Mucosa of stomach (tissue), 1 donor: ENCODE data around the gene COQ8A.

Experiments
- H3K27me3 ChIP-seq: one replicate; pipeline ENCODE4 v1.7.0; 2013; ENCODE audit warnings: mild to moderate bottlenecking, low read length; ENCODE audit not compliant: control insufficient read depth, insufficient read depth
- H3K36me3 ChIP-seq: one replicate; pipeline ENCODE4 v1.7.0; 2013; ENCODE audit warnings: low read length; ENCODE audit not compliant: control insufficient read depth, insufficient read depth
- H3K4me1 ChIP-seq: one replicate; pipeline ENCODE4 v1.7.0; 2013; ENCODE audit warnings: mild to moderate bottlenecking, low read length; ENCODE audit not compliant: control insufficient read depth, insufficient read depth
- H3K4me3 ChIP-seq: one replicate; pipeline ENCODE4 v1.7.0; 2013; ENCODE audit warnings: low read length
- H3K9ac ChIP-seq: one replicate; pipeline ENCODE4 v1.7.0; 2013; ENCODE audit warnings: mild to moderate bottlenecking, low read length, moderate library complexity
- H3K9me3 ChIP-seq: one replicate; pipeline ENCODE4 v1.7.0; 2013; ENCODE audit warnings: mild to moderate bottlenecking, low read length, moderate library complexity; ENCODE audit not compliant: control insufficient read depth
- donor health status: Pancreatic carcinoma.

Gene COQ8A

DNA sequence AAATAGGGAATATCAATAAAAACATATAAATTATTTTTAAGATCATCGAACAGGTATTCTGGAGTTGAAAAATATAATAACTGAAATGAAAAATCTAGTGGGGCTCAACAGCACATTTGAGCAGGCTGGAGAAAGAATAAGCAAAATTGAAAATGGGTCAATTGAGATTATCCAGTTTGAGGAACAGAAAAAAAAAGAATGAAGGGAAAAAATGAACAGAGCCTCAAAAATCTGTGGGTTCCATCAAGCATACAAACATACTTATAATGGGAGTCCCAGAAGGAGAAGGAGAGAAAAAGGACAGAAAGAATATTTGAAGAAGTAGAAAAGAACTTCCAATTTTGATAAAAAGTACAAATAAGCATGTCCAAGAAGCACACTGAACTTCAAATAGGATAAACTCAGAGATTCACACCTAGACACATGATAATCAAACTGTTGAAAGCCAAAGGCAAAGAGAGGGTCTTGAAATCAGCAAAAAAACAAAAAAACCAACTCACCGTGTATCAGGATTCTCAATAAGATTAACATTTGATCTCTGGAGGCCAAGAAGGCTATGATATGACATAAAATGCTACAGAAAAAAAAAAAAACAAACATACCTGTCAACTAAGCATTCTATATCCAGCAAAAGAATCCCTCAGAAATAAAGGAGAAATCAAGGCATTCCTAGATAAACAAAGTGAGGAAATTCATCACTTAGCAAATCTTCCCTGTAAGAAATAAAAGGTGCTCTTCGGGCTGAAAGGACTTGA, 5.4 kb upstream of the COQ8A start:
- Histone ChIP-seq H3K9me3 (no peaks in the 10 kb centered on the region), H3K36me3 (no peaks in the 10 kb centered on the region), H3K9ac (no peak overlapping the region), H3K4me3 (no peak overlapping the region), H3K4me1 (peaks cover 12% of the 10 kb centered on the region), H3K27me3 (no peaks in the 10 kb centered on the region)

DNA sequence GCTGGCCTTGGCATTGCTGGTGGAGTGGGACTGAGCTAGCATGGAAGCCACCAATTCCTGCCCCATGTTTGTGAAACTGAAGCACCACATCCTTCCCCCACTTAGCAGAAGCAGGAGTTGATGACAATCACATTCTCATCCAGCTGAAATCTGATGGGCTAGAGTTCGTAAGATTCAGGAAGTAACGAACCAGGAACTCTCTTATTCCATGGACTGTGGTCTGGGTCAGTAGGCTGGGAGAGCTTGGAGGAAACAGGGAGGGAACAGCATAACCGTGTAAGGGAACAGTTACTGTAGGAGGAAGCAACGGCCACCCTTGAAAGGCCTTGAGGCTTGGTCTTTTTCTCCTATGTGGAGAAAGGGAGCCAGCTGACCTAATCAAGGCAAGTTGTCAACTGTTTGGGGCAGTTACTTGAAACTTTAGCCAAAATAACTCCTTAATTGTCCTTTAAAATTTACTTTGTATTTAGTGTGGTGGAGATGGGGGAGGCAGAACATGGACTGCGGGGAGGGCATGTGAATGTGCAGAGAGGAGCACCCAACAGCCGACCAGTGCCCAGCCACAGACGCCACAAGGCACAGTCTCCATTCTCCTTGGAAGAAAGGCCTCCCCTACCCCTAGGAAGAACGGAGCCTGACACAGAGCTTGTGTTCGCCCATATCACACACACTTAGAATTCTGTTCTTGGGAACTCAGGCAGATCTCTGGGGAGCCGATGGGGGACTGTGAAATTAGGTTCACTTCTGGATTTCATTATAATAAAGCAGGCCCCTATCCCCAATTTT, 2.0 kb upstream of the COQ8A start:
- no peak overlapping the region for H3K4me3 ChIP-seq
- H3K4me1 ChIP-seq, result peaks cover 32% of the 10 kb centered on the region
- H3K27me3 ChIP-seq, result no peaks in the 10 kb centered on the region
- H3K9me3 ChIP-seq, result no peaks in the 10 kb centered on the region
- peak overlapping the region; percentile 89 for H3K9ac ChIP-seq
- H3K36me3 ChIP-seq, result no peaks in the 10 kb centered on the region

DNA sequence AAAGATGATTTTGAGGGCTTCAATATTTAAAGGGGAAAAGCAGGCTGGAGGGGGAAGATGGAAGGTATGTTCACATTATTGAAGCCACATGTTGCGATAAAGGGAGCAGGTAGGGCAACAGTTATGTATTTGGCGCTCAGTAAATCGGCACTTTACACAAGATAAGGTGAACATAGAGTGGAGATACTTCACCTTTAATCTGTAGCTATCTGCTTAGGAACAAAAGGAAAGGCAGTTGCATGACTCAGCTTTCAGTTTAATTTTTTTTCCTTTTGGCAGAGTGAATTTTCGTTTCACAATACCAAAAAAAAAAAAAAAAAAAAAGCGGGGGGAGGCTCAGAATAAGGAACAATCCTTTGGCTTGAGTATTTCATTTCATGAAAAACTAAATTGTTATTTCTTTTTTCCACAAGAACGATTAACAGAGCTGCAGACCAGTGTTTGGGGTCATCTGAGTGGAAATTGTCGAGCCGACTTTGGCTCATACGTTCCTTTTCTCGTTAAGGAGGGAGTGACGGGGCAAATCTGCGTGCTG, 1.1 kb upstream of the COQ8A start:
- H3K27me3 ChIP-seq, result no peaks in the 10 kb centered on the region
- H3K36me3 ChIP-seq, result no peaks in the 10 kb centered on the region
- H3K4me1 ChIP-seq, result peaks cover 41% of the 10 kb centered on the region

DNA sequence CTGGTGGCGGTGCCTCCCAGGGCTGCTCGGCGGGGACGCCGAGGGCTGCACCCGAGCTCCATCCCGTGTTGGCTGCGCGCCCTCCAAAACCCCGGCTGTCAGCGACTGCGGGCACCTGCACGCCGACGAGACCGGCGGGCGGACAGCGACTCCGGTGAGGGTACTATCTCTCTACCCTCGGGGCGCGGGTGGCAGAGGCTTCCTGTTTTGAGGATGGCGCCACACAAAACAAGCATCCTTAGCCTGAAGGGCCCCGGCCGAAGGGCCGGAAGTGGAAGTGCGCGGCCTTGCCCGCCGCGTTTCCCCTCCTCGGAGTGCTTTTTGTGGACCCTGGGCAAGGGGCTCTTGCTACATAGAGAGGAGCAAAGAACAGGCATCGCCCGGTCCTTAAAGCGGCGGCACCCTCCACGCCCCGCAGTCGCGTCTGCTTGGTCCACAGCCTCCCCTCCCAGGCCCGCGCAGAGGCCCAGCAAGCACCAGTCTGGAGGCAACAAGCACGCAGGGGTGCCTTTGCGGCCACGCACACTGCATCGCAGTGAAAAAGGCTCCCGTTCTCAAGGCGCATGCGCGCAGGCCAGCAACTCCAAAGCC, 561 bp upstream of the COQ8A start:
- H3K4me1 ChIP-seq, result peaks cover 46% of the 10 kb centered on the region
- peak overlapping the region; percentile 91 for H3K4me3 ChIP-seq
- no peaks in the 10 kb centered on the region for H3K36me3 ChIP-seq
- H3K9ac ChIP-seq, result peak overlapping the region; percentile 89
- no peaks in the 10 kb centered on the region for H3K27me3 ChIP-seq
- H3K9me3 ChIP-seq, result no peaks in the 10 kb centered on the region

More for the DNA sequence above, 1.1 kb upstream of the COQ8A start:
- Histone ChIP-seq H3K9ac (peak overlapping the region; percentile 89), H3K4me3 (peak overlapping the region; percentile 91), H3K9me3 (no peaks in the 10 kb centered on the region)

DNA sequence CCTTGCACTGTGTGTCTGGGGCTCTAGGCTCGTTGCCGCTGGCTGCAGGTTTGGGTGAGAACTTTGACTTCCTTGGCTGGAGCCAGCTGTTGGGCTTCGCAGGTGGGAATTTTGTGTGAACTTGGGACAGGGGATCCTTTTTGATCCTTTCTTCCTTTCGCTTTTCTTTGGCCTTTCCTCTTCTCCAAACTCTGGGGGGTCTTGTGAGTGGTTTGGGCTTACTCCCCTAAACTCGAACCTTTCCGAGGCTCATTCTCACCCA, 643 bp downstream of the COQ8A start:
- no peaks in the 10 kb centered on the region for H3K9me3 ChIP-seq
- H3K4me1 ChIP-seq, result peaks cover 58% of the 10 kb centered on the region
- peak overlapping the region; percentile 34 for H3K4me3 ChIP-seq
- H3K9ac ChIP-seq, result peak overlapping the region; percentile 69
- no peaks in the 10 kb centered on the region for H3K36me3 ChIP-seq
- no peaks in the 10 kb centered on the region for H3K27me3 ChIP-seq

DNA sequence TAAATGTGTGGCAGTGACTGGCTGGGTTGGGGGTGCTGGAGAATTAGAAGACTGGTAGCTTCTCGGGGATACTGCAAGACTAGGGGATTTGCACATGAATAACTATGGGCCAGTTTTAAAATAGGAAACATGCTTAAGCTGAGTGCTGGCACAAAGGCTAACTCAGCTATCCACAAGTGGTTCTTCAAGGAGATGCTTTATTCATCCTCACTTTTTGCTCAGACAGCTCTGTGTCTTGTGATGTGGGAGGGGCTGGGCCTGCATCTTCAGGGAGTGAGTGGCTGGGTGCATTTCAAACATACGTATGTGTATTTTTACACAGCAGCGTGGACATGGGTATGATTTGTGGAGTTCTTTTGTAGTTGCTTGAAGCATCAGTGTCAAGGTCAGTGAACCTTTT, 2.3 kb downstream of the COQ8A start:
- Histone ChIP-seq H3K9me3 (no peaks in the 10 kb centered on the region), H3K4me1 (peaks cover 73% of the 10 kb centered on the region), H3K9ac (no peak overlapping the region), H3K27me3 (no peaks in the 10 kb centered on the region), H3K36me3 (no peaks in the 10 kb centered on the region), H3K4me3 (no peak overlapping the region)

DNA sequence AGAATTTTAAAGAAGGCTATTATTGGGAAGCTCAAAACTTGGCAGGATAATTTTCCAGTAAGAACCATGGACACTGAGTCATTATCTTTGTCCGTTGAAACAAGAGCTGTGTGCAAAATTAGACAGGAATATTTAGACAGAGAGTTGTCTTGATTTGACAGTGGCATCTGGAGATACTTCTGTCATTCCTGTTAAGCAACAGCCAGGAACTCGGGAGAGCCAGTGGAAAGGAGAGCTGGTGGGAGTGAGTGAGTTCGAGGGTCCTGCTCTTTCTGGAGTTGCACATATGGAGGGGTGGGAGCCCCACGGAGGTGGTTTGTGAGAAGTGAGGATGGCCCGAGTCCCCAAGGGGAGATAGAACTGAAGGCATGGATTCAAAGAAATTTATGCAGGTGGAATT, 3.1 kb downstream of the COQ8A start:
- H3K9me3 ChIP-seq, result no peaks in the 10 kb centered on the region
- no peak overlapping the region for H3K4me3 ChIP-seq
- no peak overlapping the region for H3K9ac ChIP-seq
- no peaks in the 10 kb centered on the region for H3K27me3 ChIP-seq
- H3K4me1 ChIP-seq, result peaks cover 70% of the 10 kb centered on the region
- no peaks in the 10 kb centered on the region for H3K36me3 ChIP-seq

DNA sequence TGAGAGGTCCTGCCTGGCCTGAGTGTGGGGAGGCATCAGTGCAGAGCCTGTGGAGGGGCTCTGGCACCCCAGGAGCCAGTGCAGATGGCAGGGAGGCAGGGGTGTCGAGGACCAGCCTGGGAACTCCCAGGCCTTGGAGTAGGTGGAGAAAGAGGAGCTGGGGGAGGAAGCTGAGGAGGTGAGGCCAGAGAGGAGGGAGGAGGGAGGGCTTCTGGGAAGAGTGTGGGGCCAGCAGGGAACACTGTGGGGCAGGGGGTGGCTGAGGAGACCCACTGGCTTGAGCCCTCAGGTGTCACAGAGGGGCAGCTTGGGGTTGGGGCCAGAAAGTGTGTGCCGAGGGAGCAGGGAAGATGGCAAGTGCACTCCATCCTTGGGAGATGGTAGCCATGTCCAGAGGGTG, 3.8 kb downstream of the COQ8A start:
- H3K9me3 ChIP-seq, result no peaks in the 10 kb centered on the region
- H3K4me3 ChIP-seq, result no peak overlapping the region
- H3K4me1 ChIP-seq, result peaks cover 63% of the 10 kb centered on the region
- H3K9ac ChIP-seq, result no peak overlapping the region
- no peaks in the 10 kb centered on the region for H3K36me3 ChIP-seq
- no peaks in the 10 kb centered on the region for H3K27me3 ChIP-seq

DNA sequence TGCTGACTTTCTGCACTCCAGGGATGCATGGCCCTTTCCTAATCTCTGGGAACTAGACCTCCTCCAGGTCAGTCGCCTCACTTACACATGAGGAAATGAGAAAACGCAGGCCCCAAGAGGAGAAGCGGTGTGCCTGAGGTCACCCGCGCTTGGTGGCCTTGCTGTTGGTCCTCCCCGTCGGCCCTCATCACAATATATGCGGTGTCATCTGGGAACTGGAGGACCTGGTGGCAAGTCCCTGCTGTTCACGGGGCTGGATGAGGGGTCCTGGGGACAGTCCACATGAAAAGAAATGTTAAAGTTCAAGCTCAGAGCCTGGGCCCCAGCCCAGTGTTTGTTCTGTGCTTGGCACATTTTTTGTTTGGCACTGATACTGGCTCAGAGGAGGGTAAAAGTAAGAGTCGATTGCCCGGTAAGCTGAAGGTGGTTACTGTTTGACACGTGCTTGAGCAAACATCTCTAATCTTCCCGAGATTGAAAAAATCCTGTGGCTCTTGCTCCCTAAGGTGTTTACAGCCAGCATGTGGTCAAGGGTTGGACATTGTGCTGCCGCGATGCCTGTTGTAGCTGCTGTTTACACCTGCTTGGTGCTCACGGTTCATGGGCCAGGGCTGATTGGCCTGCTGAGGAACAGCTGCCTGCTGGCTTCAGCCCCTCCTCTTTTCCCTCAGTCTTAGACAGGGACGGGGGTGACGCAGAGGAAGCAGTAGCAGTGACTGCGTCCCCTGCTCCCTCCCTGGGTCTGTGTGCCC, 5.2 kb downstream of the COQ8A start:
- Histone ChIP-seq H3K9ac (peak overlapping the region; percentile 41), H3K4me1 (peaks cover 63% of the 10 kb centered on the region), H3K4me3 (peak overlapping the region; percentile 18), H3K27me3 (no peaks in the 10 kb centered on the region), H3K36me3 (no peaks in the 10 kb centered on the region), H3K9me3 (no peaks in the 10 kb centered on the region)

DNA sequence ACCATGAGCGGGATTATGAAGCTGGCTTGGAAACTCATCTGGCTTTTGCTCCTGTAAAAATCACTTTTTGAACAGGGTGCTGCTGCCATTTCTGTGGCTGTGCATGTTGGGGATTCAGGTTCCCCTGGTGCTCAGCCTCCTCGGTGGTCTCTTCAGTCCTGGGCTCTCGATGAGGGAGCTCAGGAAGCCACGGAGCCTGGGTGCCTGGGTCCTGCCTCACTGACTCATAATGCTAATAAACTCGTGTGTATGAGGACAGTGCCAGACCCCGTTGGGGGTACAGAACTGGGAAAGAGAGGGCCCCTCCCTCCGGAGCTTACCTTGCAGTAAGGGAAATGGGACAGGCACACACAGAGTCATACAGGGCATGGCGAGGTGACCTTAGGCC, 5.8 kb downstream of the COQ8A start:
- Histone ChIP-seq H3K9ac (peak overlapping the region; percentile 41), H3K4me1 (peaks cover 59% of the 10 kb centered on the region), H3K27me3 (no peaks in the 10 kb centered on the region), H3K36me3 (no peaks in the 10 kb centered on the region), H3K9me3 (no peaks in the 10 kb centered on the region), H3K4me3 (peak overlapping the region; percentile 18)

DNA sequence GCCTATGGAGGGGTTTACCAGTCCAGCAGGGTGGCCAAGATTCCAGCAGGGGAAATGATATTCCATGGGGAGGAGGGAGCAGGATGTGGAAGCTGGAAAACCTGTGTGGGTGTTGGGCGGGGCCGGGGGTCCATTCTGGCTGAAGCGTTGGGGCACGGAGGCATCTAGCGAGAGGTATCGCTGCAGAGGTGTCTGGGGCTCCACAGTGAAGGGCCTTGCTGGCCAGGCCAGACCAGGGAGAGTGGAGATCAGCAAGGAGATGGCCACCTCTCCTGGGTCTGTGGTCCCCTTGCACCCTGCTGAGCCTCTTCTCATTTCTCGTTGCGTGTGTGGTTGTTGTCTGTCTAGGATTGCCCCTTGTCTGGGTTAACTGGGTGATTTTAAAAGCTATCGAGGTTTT, 6.2 kb downstream of the COQ8A start:
- H3K4me3 ChIP-seq, result peak overlapping the region; percentile 18
- no peaks in the 10 kb centered on the region for H3K9me3 ChIP-seq
- no peaks in the 10 kb centered on the region for H3K27me3 ChIP-seq
- peak overlapping the region; percentile 41 for H3K9ac ChIP-seq
- H3K36me3 ChIP-seq, result no peaks in the 10 kb centered on the region
- peaks cover 54% of the 10 kb centered on the region for H3K4me1 ChIP-seq
